Measurements from ENCODE around the gene CST9.

Gene CST9

GRCh38 chr20:23605867-23606651, at the start of gene CST9:
TSS of gene CST9 (minus strand) at chr20:23605917. CDS start at chr20:23605864, 53 bp downstream.
- Histone ChIP-seq H3K4me3 (ENCODE audit: low read length) (no peak within 1 kb of the TSS), H3K9me3 (ENCODE audit: control insufficient read depth, low read length) (no peaks in the 10 kb centered on the region), H3K36me3 (ENCODE audit: control insufficient read depth, insufficient read depth, low read length, severe bottlenecking) (no peaks in the 10 kb centered on the region), H3K27me3 (replicated peaks; ENCODE audit: control insufficient read depth, insufficient read depth, low read length) (peaks cover 20% of the 10 kb centered on the region), H3K9ac (ENCODE audit: low read length) (peak within 1 kb of the TSS; percentile 26), H3K4me1 (ENCODE audit: control insufficient read depth, insufficient read depth, low read length) (peaks cover 23% of the 10 kb centered on the region)
- no peak for DNase-seq (ENCODE audit: low read depth)

- DNase-seq (ENCODE audit: low read depth): no peak
Measured at GRCh38 chr20:23654717-23655116, 49.0 kb upstream of the CST9 start.

GRCh38 chr20:23654000-23654399, 48.3 kb upstream of the CST9 start:
- Histone ChIP-seq H3K9me3 (ENCODE audit: control insufficient read depth, low read length) (no peaks in the 10 kb centered on the region), H3K4me3 (ENCODE audit: low read length) (no peak overlapping the region), H3K27me3 (replicated peaks; ENCODE audit: control insufficient read depth, insufficient read depth, low read length) (no peaks in the 10 kb centered on the region), H3K9ac (ENCODE audit: low read length) (no peak overlapping the region), H3K36me3 (ENCODE audit: control insufficient read depth, insufficient read depth, low read length, severe bottlenecking) (no peaks in the 10 kb centered on the region), H3K4me1 (ENCODE audit: control insufficient read depth, insufficient read depth, low read length) (peaks cover 19% of the 10 kb centered on the region)
- no peak for DNase-seq (ENCODE audit: low read depth)

More at GRCh38 chr20:23654717-23655116, 49.0 kb upstream of the CST9 start:
- Histone ChIP-seq H3K9me3 (ENCODE audit: control insufficient read depth, low read length) (no peaks in the 10 kb centered on the region), H3K4me3 (ENCODE audit: low read length) (no peak overlapping the region), H3K36me3 (ENCODE audit: control insufficient read depth, insufficient read depth, low read length, severe bottlenecking) (no peaks in the 10 kb centered on the region), H3K4me1 (ENCODE audit: control insufficient read depth, insufficient read depth, low read length) (peaks cover 19% of the 10 kb centered on the region), H3K27me3 (replicated peaks; ENCODE audit: control insufficient read depth, insufficient read depth, low read length) (no peaks in the 10 kb centered on the region), H3K9ac (ENCODE audit: low read length) (peak overlapping the region; percentile 5)

GRCh38 chr20:23653400-23653938, 47.8 kb upstream of the CST9 start:
- H3K9me3 ChIP-seq (ENCODE audit: control insufficient read depth, low read length): no peaks in the 10 kb centered on the region
- no peaks in the 10 kb centered on the region for H3K36me3 ChIP-seq (ENCODE audit: control insufficient read depth, insufficient read depth, low read length, severe bottlenecking)
- H3K4me1 ChIP-seq (ENCODE audit: control insufficient read depth, insufficient read depth, low read length): peaks cover 19% of the 10 kb centered on the region
- H3K9ac ChIP-seq (ENCODE audit: low read length): no peak overlapping the region
- no peak for DNase-seq (ENCODE audit: low read depth)
- H3K27me3 ChIP-seq (replicated peaks; ENCODE audit: control insufficient read depth, insufficient read depth, low read length): no peaks in the 10 kb centered on the region
- no peak overlapping the region for H3K4me3 ChIP-seq (ENCODE audit: low read length)

- no peak for DNase-seq (ENCODE audit: low read depth)
- Histone ChIP-seq H3K9ac (ENCODE audit: low read length) (no peak overlapping the region), H3K9me3 (ENCODE audit: control insufficient read depth, low read length) (no peaks in the 10 kb centered on the region), H3K4me1 (ENCODE audit: control insufficient read depth, insufficient read depth, low read length) (peaks cover 19% of the 10 kb centered on the region), H3K27me3 (replicated peaks; ENCODE audit: control insufficient read depth, insufficient read depth, low read length) (no peaks in the 10 kb centered on the region), H3K36me3 (ENCODE audit: control insufficient read depth, insufficient read depth, low read length, severe bottlenecking) (no peaks in the 10 kb centered on the region), H3K4me3 (ENCODE audit: low read length) (no peak overlapping the region)
Measured at GRCh38 chr20:23652926-23653325, 47.2 kb upstream of the CST9 start.

GRCh38 chr20:23652371-23652770, 46.7 kb upstream of the CST9 start:
- Histone ChIP-seq H3K36me3 (ENCODE audit: control insufficient read depth, insufficient read depth, low read length, severe bottlenecking) (no peaks in the 10 kb centered on the region), H3K4me3 (ENCODE audit: low read length) (no peak overlapping the region), H3K27me3 (replicated peaks; ENCODE audit: control insufficient read depth, insufficient read depth, low read length) (no peaks in the 10 kb centered on the region), H3K9me3 (ENCODE audit: control insufficient read depth, low read length) (no peaks in the 10 kb centered on the region), H3K4me1 (ENCODE audit: control insufficient read depth, insufficient read depth, low read length) (peaks cover 19% of the 10 kb centered on the region), H3K9ac (ENCODE audit: low read length) (no peak overlapping the region)
- DNase-seq (ENCODE audit: low read depth): no peak

- Histone ChIP-seq H3K9ac (ENCODE audit: low read length) (no peak overlapping the region), H3K9me3 (ENCODE audit: control insufficient read depth, low read length) (no peaks in the 10 kb centered on the region), H3K27me3 (replicated peaks; ENCODE audit: control insufficient read depth, insufficient read depth, low read length) (no peaks in the 10 kb centered on the region), H3K4me1 (ENCODE audit: control insufficient read depth, insufficient read depth, low read length) (peaks cover 15% of the 10 kb centered on the region), H3K4me3 (ENCODE audit: low read length) (no peak overlapping the region), H3K36me3 (ENCODE audit: control insufficient read depth, insufficient read depth, low read length, severe bottlenecking) (no peaks in the 10 kb centered on the region)
- DNase-seq (ENCODE audit: low read depth): no peak
Measured at GRCh38 chr20:23651117-23651516, 45.4 kb upstream of the CST9 start.

GRCh38 chr20:23649830-23650417, 44.2 kb upstream of the CST9 start:
- Histone ChIP-seq H3K9ac (ENCODE audit: low read length) (no peak overlapping the region), H3K4me3 (ENCODE audit: low read length) (no peak overlapping the region), H3K4me1 (ENCODE audit: control insufficient read depth, insufficient read depth, low read length) (peaks cover 3% of the 10 kb centered on the region), H3K27me3 (replicated peaks; ENCODE audit: control insufficient read depth, insufficient read depth, low read length) (no peaks in the 10 kb centered on the region), H3K9me3 (ENCODE audit: control insufficient read depth, low read length) (no peaks in the 10 kb centered on the region), H3K36me3 (ENCODE audit: control insufficient read depth, insufficient read depth, low read length, severe bottlenecking) (no peaks in the 10 kb centered on the region)
- DNase-seq (ENCODE audit: low read depth): no peak

- H3K36me3 ChIP-seq (ENCODE audit: control insufficient read depth, insufficient read depth, low read length, severe bottlenecking): no peaks in the 10 kb centered on the region
- no peak for DNase-seq (ENCODE audit: low read depth)
- H3K9me3 ChIP-seq (ENCODE audit: control insufficient read depth, low read length): no peaks in the 10 kb centered on the region
- H3K4me3 ChIP-seq (ENCODE audit: low read length): no peak overlapping the region
- no peaks in the 10 kb centered on the region for H3K4me1 ChIP-seq (ENCODE audit: control insufficient read depth, insufficient read depth, low read length)
- H3K27me3 ChIP-seq (replicated peaks; ENCODE audit: control insufficient read depth, insufficient read depth, low read length): no peaks in the 10 kb centered on the region
- no peak overlapping the region for H3K9ac ChIP-seq (ENCODE audit: low read length)
Measured at GRCh38 chr20:23649242-23649641, 43.5 kb upstream of the CST9 start.

GRCh38 chr20:23647346-23647745, 41.6 kb upstream of the CST9 start:
- Histone ChIP-seq H3K4me3 (ENCODE audit: low read length) (no peak overlapping the region), H3K9ac (ENCODE audit: low read length) (no peak overlapping the region), H3K9me3 (ENCODE audit: control insufficient read depth, low read length) (no peaks in the 10 kb centered on the region), H3K4me1 (ENCODE audit: control insufficient read depth, insufficient read depth, low read length) (peaks cover 6% of the 10 kb centered on the region), H3K36me3 (ENCODE audit: control insufficient read depth, insufficient read depth, low read length, severe bottlenecking) (no peaks in the 10 kb centered on the region), H3K27me3 (replicated peaks; ENCODE audit: control insufficient read depth, insufficient read depth, low read length) (no peaks in the 10 kb centered on the region)
- DNase-seq (ENCODE audit: low read depth): peak; percentile 61

GRCh38 chr20:23646106-23646873, 40.6 kb upstream of the CST9 start:
- Histone ChIP-seq H3K36me3 (ENCODE audit: control insufficient read depth, insufficient read depth, low read length, severe bottlenecking) (no peaks in the 10 kb centered on the region), H3K9me3 (ENCODE audit: control insufficient read depth, low read length) (no peaks in the 10 kb centered on the region), H3K9ac (ENCODE audit: low read length) (no peak overlapping the region), H3K27me3 (replicated peaks; ENCODE audit: control insufficient read depth, insufficient read depth, low read length) (no peaks in the 10 kb centered on the region), H3K4me3 (ENCODE audit: low read length) (no peak overlapping the region), H3K4me1 (ENCODE audit: control insufficient read depth, insufficient read depth, low read length) (peaks cover 16% of the 10 kb centered on the region)
- DNase-seq (ENCODE audit: low read depth): no peak
